ENCODE results near the gene KAT2B.

KAT2B gene

DNA sequence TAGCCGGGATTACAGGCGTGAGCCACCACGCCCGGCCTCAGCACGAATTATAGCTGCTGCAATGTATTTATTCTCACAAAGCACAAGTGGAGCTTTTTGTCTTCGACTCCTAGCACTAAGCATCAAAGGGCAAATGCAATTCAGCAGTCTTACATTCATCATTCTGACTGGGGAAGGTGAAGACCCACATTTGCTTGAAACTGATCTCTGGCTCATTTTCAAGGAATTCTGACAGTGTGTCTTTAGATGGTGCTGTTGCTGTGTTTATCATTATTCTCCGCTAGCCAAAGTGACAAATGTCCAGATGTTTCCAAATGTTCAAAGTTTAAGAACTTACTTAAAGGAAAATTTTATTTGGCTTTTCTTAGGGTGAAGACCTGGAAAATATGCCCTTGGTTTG, 89.9 kb downstream of the KAT2B start:
- WGBS (ENCODE audit: extremely low coverage, insufficient coverage, insufficient read length) = no CpG with 5 or more reads among the region's 7 CpGs
- no peak overlapping the region for H2BK5ac ChIP-seq (ENCODE audit: low read depth, low read length, poor library complexity)

GRCh38 chr3:20136231-20136630, 96.0 kb downstream of the KAT2B start:
- DNase-seq = peak in 1 of 2 donors; percentile 3
- Histone ChIP-seq H3K27me3 (ENCODE audit: insufficient read depth, low read length) (no peaks in the 10 kb centered on the region), H3K23ac (ENCODE audit: low read length) (no peak overlapping the region), H3K79me2 (ENCODE audit: control insufficient read depth, insufficient read depth, low read length, poor library complexity) (no peaks in the 10 kb centered on the region), H3K14ac (ENCODE audit: low read length) (no peak overlapping the region), H4K91ac (ENCODE audit: low read depth, low read length) (no peak overlapping the region), H3K18ac (ENCODE audit: low read length) (no peak overlapping the region), H2BK12ac (ENCODE audit: low read length) (no peak overlapping the region), H3K27ac (ENCODE audit: low read depth, low read length) (no peak overlapping the region), H3K79me1 (ENCODE audit: low read length) (no peaks in the 10 kb centered on the region), H2BK5ac (ENCODE audit: low read depth, low read length, poor library complexity) (no peak overlapping the region), H3K9me3 (ENCODE audit: insufficient read depth, low read depth, low read length) (no peaks in the 10 kb centered on the region), H3K4me2 (ENCODE audit: low read length) (no peak overlapping the region), H3K4ac (ENCODE audit: low read depth, low read length) (no peak overlapping the region), H3K9ac (ENCODE audit: low read length) (no peak overlapping the region), H3K36me3 (ENCODE audit: control insufficient read depth in 1 of 2, insufficient read depth in 2 of 2, low read length in 2 of 2) (peaks cover 0 to 2% of the 10 kb centered on the region in 2 experiments), H3K4me1 (ENCODE audit: control insufficient read depth in 1 of 2, insufficient read depth in 2 of 2, low read length in 2 of 2) (no peaks in the 10 kb centered on the region), H2AK5ac (ENCODE audit: low read length) (no peak overlapping the region), H4K12ac (ENCODE audit: low read depth, low read length) (no peak overlapping the region), H2AFZ (ENCODE audit: insufficient read depth, low read length, poor library complexity) (no peak overlapping the region), H4K8ac (ENCODE audit: low read depth, low read length) (no peak overlapping the region), H2BK120ac (ENCODE audit: insufficient read depth, low read length, poor library complexity) (no peak overlapping the region), H3K4me3 (ENCODE audit: low read depth, low read length) (no peak overlapping the region)
- WGBS (ENCODE audit: extremely low coverage, insufficient coverage, insufficient read length) = no CpG with 5 or more reads among the region's 1 CpG

More for the DNA sequence above, 89.9 kb downstream of the KAT2B start:
- Histone ChIP-seq H3K14ac (ENCODE audit: low read length) (no peak overlapping the region), H3K9me3 (ENCODE audit: insufficient read depth, low read depth, low read length) (no peaks in the 10 kb centered on the region), H4K8ac (ENCODE audit: low read depth, low read length) (no peak overlapping the region), H3K79me1 (ENCODE audit: low read length) (no peaks in the 10 kb centered on the region), H4K91ac (ENCODE audit: low read depth, low read length) (no peak overlapping the region), H3K27me3 (ENCODE audit: insufficient read depth, low read length) (no peaks in the 10 kb centered on the region), H2AK5ac (ENCODE audit: low read length) (no peak overlapping the region), H3K4me3 (ENCODE audit: low read depth, low read length) (no peak overlapping the region), H3K18ac (ENCODE audit: low read length) (no peak overlapping the region), H3K4me1 (ENCODE audit: control insufficient read depth in 1 of 2, insufficient read depth in 2 of 2, low read length in 2 of 2) (no peaks in the 10 kb centered on the region), H4K12ac (ENCODE audit: low read depth, low read length) (no peak overlapping the region), H3K79me2 (ENCODE audit: control insufficient read depth, insufficient read depth, low read length, poor library complexity) (no peaks in the 10 kb centered on the region), H3K9ac (ENCODE audit: low read length) (no peak overlapping the region), H2BK120ac (ENCODE audit: insufficient read depth, low read length, poor library complexity) (no peak overlapping the region), H3K4ac (ENCODE audit: low read depth, low read length) (no peak overlapping the region), H2AFZ (ENCODE audit: insufficient read depth, low read length, poor library complexity) (no peak overlapping the region), H2BK12ac (ENCODE audit: low read length) (no peak overlapping the region), H3K4me2 (ENCODE audit: low read length) (no peak overlapping the region), H3K27ac (ENCODE audit: low read depth, low read length) (no peak overlapping the region), H3K36me3 (ENCODE audit: control insufficient read depth in 1 of 2, insufficient read depth in 2 of 2, low read length in 2 of 2) (no peaks in the 10 kb centered on the region), H3K23ac (ENCODE audit: low read length) (no peak overlapping the region)
- DNase-seq = no peak

- no peak overlapping the region for H3K9ac ChIP-seq (ENCODE audit: low read length)
- no peak overlapping the region for H4K91ac ChIP-seq (ENCODE audit: low read depth, low read length)
- H3K4me1 ChIP-seq (ENCODE audit: control insufficient read depth in 1 of 2, insufficient read depth in 2 of 2, low read length in 2 of 2) = no peaks in the 10 kb centered on the region
- H3K79me1 ChIP-seq (ENCODE audit: low read length) = no peaks in the 10 kb centered on the region
- H3K23ac ChIP-seq (ENCODE audit: low read length) = no peak overlapping the region
- H3K4me3 ChIP-seq (ENCODE audit: low read depth, low read length) = no peak overlapping the region
- no peak overlapping the region for H2BK5ac ChIP-seq (ENCODE audit: low read depth, low read length, poor library complexity)
- no peak overlapping the region for H3K4ac ChIP-seq (ENCODE audit: low read depth, low read length)
- no peak overlapping the region for H4K12ac ChIP-seq (ENCODE audit: low read depth, low read length)
- no peak overlapping the region for H3K18ac ChIP-seq (ENCODE audit: low read length)
- no CpG with 5 or more reads among the region's 4 CpGs for WGBS (ENCODE audit: extremely low coverage, insufficient coverage, insufficient read length)
- no peak overlapping the region for H2BK120ac ChIP-seq (ENCODE audit: insufficient read depth, low read length, poor library complexity)
- no peak overlapping the region for H4K8ac ChIP-seq (ENCODE audit: low read depth, low read length)
- H3K4me2 ChIP-seq (ENCODE audit: low read length) = no peak overlapping the region
- no peak overlapping the region for H3K27ac ChIP-seq (ENCODE audit: low read depth, low read length)
- no peak overlapping the region for H2AK5ac ChIP-seq (ENCODE audit: low read length)
- H2BK12ac ChIP-seq (ENCODE audit: low read length) = no peak overlapping the region
- H2AFZ ChIP-seq (ENCODE audit: insufficient read depth, low read length, poor library complexity) = no peak overlapping the region
- H3K36me3 ChIP-seq (ENCODE audit: control insufficient read depth in 1 of 2, insufficient read depth in 2 of 2, low read length in 2 of 2) = peaks cover 0 to 2% of the 10 kb centered on the region in 2 experiments
- no peak for DNase-seq
- no peaks in the 10 kb centered on the region for H3K27me3 ChIP-seq (ENCODE audit: insufficient read depth, low read length)
- H3K79me2 ChIP-seq (ENCODE audit: control insufficient read depth, insufficient read depth, low read length, poor library complexity) = no peaks in the 10 kb centered on the region
- H3K14ac ChIP-seq (ENCODE audit: low read length) = no peak overlapping the region
- no peaks in the 10 kb centered on the region for H3K9me3 ChIP-seq (ENCODE audit: insufficient read depth, low read depth, low read length)
These were observed 97.4 kb downstream of the KAT2B start for GRCh38 chr3:20137647-20138046.

DNA sequence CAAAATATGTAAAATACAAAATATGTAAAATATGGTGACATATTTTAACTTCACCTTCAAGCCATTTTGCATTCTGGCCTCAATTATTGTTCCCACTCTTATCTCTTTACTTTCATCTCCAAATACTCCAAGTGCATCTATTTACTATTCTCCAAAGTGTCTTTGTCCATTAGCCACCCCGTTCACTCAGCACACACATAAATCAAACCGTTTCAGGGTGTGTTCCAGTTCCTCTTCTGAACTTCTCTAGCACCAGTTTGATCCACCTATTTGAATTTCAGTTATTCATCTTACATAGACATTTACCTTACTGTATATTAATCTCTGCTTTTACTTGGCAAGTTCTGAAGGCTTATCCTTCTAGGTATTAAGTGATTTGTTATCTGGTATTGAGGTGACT, 100.6 kb downstream of the KAT2B start:
- Histone ChIP-seq H3K23ac (ENCODE audit: low read length) (no peak overlapping the region), H3K27me3 (ENCODE audit: insufficient read depth, low read length) (no peaks in the 10 kb centered on the region), H2AK5ac (ENCODE audit: low read length) (no peak overlapping the region), H3K79me1 (ENCODE audit: low read length) (no peaks in the 10 kb centered on the region), H3K4me1 (ENCODE audit: control insufficient read depth in 1 of 2, insufficient read depth in 2 of 2, low read length in 2 of 2) (no peaks in the 10 kb centered on the region), H4K12ac (ENCODE audit: low read depth, low read length) (no peak overlapping the region), H4K8ac (ENCODE audit: low read depth, low read length) (no peak overlapping the region), H3K4ac (ENCODE audit: low read depth, low read length) (no peak overlapping the region), H2AFZ (ENCODE audit: insufficient read depth, low read length, poor library complexity) (no peak overlapping the region), H3K4me2 (ENCODE audit: low read length) (no peak overlapping the region), H4K91ac (ENCODE audit: low read depth, low read length) (no peak overlapping the region), H2BK5ac (ENCODE audit: low read depth, low read length, poor library complexity) (no peak overlapping the region), H2BK12ac (ENCODE audit: low read length) (no peak overlapping the region), H3K36me3 (ENCODE audit: control insufficient read depth in 1 of 2, insufficient read depth in 2 of 2, low read length in 2 of 2) (peaks cover 0 to 2% of the 10 kb centered on the region in 2 experiments), H3K18ac (ENCODE audit: low read length) (no peak overlapping the region), H3K4me3 (ENCODE audit: low read depth, low read length) (no peak overlapping the region), H3K9ac (ENCODE audit: low read length) (no peak overlapping the region), H3K79me2 (ENCODE audit: control insufficient read depth, insufficient read depth, low read length, poor library complexity) (no peaks in the 10 kb centered on the region), H3K9me3 (ENCODE audit: insufficient read depth, low read depth, low read length) (no peaks in the 10 kb centered on the region), H3K14ac (ENCODE audit: low read length) (no peak overlapping the region), H2BK120ac (ENCODE audit: insufficient read depth, low read length, poor library complexity) (no peak overlapping the region), H3K27ac (ENCODE audit: low read depth, low read length) (no peak overlapping the region)
- WGBS (ENCODE audit: extremely low coverage, insufficient coverage, insufficient read length) = no CpG with 5 or more reads among the region's 2 CpGs
- no peak for DNase-seq
